ENCODE data around the gene ZNF689. TPM values are rescaled to one million over a fixed set of nuclear protein-coding genes. Genes with fewer than 3 reads are reported as not detected.
A peak's percentile ranks its signal among the peaks of the same experiment; 100 is the strongest.

The ZNF689 gene
- total RNA-seq, 2 experiments from 2014 or later, result 8.7 to 9.9 TPM

- H3K4me3 Mint-ChIP-seq, result no peak overlapping the region
- peaks cover 1% of the 10 kb centered on the region for H3K4me1 Mint-ChIP-seq (ENCODE audit: low read depth)
These were observed 5.3 kb upstream of the ZNF689 start for GRCh38 chr16:30615358-30616091.

DNA sequence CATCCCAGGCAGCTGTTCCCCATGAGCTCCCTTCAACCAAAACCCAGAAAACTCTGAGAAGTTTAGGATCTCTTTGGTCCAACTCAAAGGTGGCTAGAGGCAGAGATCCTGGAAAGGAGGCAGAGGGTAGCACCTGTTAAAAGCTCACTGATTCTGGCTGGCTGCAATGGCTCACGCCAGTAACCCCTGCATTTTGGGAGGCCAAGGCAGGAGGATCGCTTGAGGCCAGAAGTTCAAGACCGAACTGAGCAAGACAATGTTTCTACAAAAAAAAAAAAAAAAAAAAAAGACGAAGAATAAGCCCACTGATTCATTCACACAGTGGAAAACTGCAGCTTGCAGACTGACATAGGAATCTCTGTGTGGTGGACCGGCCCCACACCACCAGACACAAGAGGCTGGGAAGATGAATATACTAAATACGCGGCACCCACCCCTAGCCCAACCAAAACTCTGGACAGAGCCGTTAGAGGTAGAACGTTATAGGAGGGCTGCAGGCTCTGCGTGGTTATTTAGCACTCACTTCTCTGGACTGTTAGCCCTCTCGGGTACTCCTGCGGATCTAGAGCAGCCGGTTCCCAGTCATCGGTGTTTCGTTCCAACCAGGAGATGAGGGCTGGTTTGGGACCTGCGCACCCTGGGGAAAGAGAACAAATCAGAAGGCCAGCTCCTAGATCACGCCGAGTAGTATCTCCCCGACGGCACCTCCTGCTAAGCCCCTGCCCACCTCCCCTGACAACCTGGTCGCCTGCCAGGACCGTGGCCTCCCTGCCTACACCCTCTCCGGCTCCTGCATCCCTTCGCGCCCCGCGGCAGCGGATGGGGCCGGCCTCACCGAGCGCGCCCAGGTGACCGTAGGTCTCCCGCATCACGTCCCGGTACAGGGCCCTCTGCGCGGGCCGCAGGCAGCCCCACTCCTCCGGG is 925 bp downstream of the ZNF689 start:
- POLR2A ChIA-PET, result interaction anchor here (0.6 to 2.2 kb wide), 8 partner anchors 11 to 179 kb away, joined by 3 to 15 read pairs (median 6); partner anchors contain the start of genes DCTPP1, ZNF688 and ZNF747
- Mint-ChIP-seq H3K36me3 (peaks cover 16% of the 10 kb centered on the region), H3K27ac (peak overlapping the region; percentile 94), H3K4me3 (peak overlapping the region; percentile 89), H3K9me3 (no peaks in the 10 kb centered on the region), H3K27me3 (no peaks in the 10 kb centered on the region), H3K4me1 (ENCODE audit: low read depth) (peaks cover 15% of the 10 kb centered on the region)
- peak; percentile 66 for DNase-seq
- intact Hi-C loops (cut with micrococcal nuclease), result no loop called here
- CTCF ChIA-PET, result interaction anchor here (0.6 to 5.1 kb wide), 12 partner anchors 11 to 239 kb away, joined by 3 to 45 read pairs (median 4); partner anchors contain the start of genes DCTPP1, PRR14 and TBC1D10B

More at GRCh38 chr16:30615358-30616091, 5.3 kb upstream of the ZNF689 start:
- CTCF ChIA-PET, result interaction anchor here (0.6 to 4.5 kb wide), 41 partner anchors 9 to 539 kb away, joined by 3 to 34 read pairs (median 4); partner anchors contain the start of genes DCTPP1, ITGAL, PPP4C and PRR14
- Mint-ChIP-seq H3K27ac (no peak overlapping the region), H3K36me3 (no peaks in the 10 kb centered on the region), H3K9me3 (no peaks in the 10 kb centered on the region), H3K27me3 (no peaks in the 10 kb centered on the region)
- intact Hi-C loops (cut with micrococcal nuclease), result no loop called here
- POLR2A ChIA-PET, result interaction anchor here (0.5 to 1.0 kb wide), 2 partner anchors 81 to 108 kb away, joined by 3 read pairs; partner anchors contain the start of gene ZNF747
- peak; percentile 91 for DNase-seq

DNA sequence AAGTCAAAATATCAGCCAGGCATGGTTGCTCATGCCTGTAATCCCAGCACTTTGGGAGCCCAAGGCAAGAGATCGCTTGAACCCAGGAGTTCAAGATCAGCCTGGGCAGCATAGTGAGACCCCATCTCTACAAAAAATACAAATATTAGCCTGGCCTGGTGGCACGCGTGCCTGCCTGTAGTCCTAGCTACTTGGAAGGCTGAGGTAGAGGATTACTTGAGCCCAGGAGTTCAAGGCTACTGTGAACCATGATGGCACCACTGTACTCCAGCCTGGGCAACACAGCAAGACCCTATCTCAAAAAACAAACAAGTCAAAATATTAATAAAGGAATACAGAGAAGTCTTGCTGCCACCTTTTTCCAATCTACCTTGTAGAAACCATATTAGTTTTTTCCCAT is 4.2 kb downstream of the ZNF689 start:
- CTCF ChIA-PET, result interaction anchor here (0.9 to 5.1 kb wide), 3 partner anchors 8 to 11 kb away, joined by 3 to 45 read pairs (median 6); no protein-coding TSS in a partner anchor
- POLR2A ChIA-PET, result interaction anchor here (1.2 kb wide), 1 partner anchor 35 kb away, joined by 4 read pairs; the partner anchor contains the start of gene ZNF688
- H3K4me3 Mint-ChIP-seq, result no peak overlapping the region
- no peak overlapping the region for H3K27ac Mint-ChIP-seq
- peaks cover 15% of the 10 kb centered on the region for H3K4me1 Mint-ChIP-seq (ENCODE audit: low read depth)
- no peaks in the 10 kb centered on the region for H3K9me3 Mint-ChIP-seq
- H3K36me3 Mint-ChIP-seq, result peaks cover 19% of the 10 kb centered on the region
- no peak for DNase-seq
- intact Hi-C loops (cut with micrococcal nuclease), result no loop called here
- no peaks in the 10 kb centered on the region for H3K27me3 Mint-ChIP-seq

DNA sequence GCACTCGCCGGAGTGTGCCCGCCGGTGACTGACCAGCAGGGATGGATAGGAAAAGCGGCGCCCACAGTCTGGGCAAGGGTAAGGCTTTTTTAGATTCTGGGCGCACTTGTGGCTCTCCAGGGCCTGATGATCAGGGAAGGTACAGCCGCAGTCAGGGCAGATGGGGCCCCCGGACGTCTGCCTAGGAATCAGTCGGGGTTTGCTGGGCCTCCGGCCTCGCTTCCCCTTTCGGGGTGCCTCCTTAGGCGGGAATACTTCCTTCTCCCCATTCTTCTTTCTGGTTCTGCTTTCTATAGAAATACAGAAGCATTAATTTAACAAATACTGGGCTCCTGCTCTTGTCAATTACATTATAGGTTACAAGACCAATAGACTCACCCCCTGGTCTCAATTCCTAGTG is 5.0 kb downstream of the ZNF689 start:
- no peaks in the 10 kb centered on the region for H3K9me3 Mint-ChIP-seq
- H3K4me1 Mint-ChIP-seq (ENCODE audit: low read depth), result peaks cover 10% of the 10 kb centered on the region
- no peak overlapping the region for H3K27ac Mint-ChIP-seq
- ChIA-PET POLR2A (interaction anchor here (1.2 kb wide), 1 partner anchor 34 kb away, joined by 4 read pairs; the partner anchor contains the start of gene ZNF688), CTCF (interaction anchor here (0.9 to 1.6 kb wide), 2 partner anchors 10 kb away, joined by 3 to 6 read pairs; no protein-coding TSS in a partner anchor)
- no peaks in the 10 kb centered on the region for H3K27me3 Mint-ChIP-seq
- intact Hi-C loops (cut with micrococcal nuclease), result no loop called here
- no peak overlapping the region for H3K4me3 Mint-ChIP-seq
- peaks cover 19% of the 10 kb centered on the region for H3K36me3 Mint-ChIP-seq
- DNase-seq, result no peak

- DNase-seq, result no peak
- Mint-ChIP-seq H3K27ac (no peak overlapping the region), H3K27me3 (no peaks in the 10 kb centered on the region), H3K9me3 (no peaks in the 10 kb centered on the region), H3K36me3 (peaks cover 19% of the 10 kb centered on the region), H3K4me3 (no peak overlapping the region), H3K4me1 (ENCODE audit: low read depth) (peaks cover 10% of the 10 kb centered on the region)
- ChIA-PET CTCF (interaction anchor here (1.3 to 2.3 kb wide), 2 partner anchors 155 to 175 kb away, joined by 3 to 11 read pairs; partner anchors contain the start of gene DCTPP1), POLR2A (no interaction called here)
- intact Hi-C loops (cut with micrococcal nuclease), result no loop called here
These were observed 5.8 kb downstream of the ZNF689 start for GRCh38 chr16:30604316-30604947.

DNA sequence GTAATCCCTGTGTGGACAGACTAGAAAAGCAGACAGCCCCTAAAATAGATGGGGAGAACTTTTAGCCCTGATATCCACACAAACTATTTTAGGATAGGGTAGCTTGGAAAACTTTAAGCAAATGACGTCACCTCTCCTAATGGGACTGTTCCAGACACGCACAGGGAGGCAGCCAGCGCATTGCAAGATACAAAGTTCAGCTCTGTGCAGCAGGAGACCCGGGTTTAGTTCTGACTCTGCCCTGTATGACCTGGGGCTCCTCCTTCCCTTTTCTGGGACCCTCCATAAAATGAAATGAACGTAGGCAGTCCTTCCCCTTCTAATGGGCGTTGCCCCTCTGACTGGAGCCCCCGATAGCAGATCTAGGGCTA is 6.3 kb downstream of the ZNF689 start:
- H3K9me3 Mint-ChIP-seq, result no peaks in the 10 kb centered on the region
- H3K27ac Mint-ChIP-seq, result no peak overlapping the region
- intact Hi-C loops (cut with micrococcal nuclease), result no loop called here
- ChIA-PET POLR2A (no interaction called here), CTCF (interaction anchor here (1.3 to 2.3 kb wide), 2 partner anchors 155 to 174 kb away, joined by 3 to 11 read pairs; partner anchors contain the start of gene DCTPP1)
- H3K4me1 Mint-ChIP-seq (ENCODE audit: low read depth), result peaks cover 9% of the 10 kb centered on the region
- no peak overlapping the region for H3K4me3 Mint-ChIP-seq
- H3K36me3 Mint-ChIP-seq, result peaks cover 19% of the 10 kb centered on the region
- H3K27me3 Mint-ChIP-seq, result no peaks in the 10 kb centered on the region
- DNase-seq, result no peak

DNA sequence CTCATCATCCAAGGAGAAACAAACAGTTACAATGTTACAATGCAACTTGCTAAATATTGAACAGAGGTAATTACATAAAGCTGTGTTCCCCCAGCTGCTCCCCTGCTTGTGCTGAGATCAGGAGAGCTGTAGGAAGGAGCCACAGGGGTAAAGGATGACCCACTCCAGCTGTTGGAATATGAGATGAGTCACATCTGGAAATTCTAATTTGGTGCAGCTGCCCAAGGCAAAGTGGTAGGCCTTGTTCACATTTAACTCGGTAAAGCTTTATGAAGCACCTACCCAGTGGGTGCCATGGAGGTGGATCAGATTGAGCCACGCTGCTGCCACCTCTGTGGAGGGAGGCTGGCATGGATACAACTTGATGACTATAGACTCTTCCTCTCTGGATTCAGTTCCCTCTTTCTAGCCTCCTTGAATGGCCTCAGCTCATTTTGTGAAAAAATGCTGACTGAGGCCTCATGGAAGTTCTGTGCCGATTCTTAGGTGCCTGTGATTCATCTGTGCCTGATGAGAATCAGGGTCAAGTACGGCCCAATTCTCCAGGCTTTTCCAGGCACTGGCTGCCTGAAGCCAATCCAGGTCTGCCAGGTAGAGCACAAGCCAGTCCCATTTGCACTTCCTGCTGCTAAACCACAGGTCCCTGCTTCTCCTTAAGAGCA is 7.4 kb downstream of the ZNF689 start:
- no peaks in the 10 kb centered on the region for H3K27me3 Mint-ChIP-seq
- H3K36me3 Mint-ChIP-seq, result peaks cover 19% of the 10 kb centered on the region
- no peak for DNase-seq
- POLR2A ChIA-PET, result interaction anchor here (0.8 kb wide), 1 partner anchor 44 kb away, joined by 3 read pairs; no protein-coding TSS in a partner anchor
- H3K9me3 Mint-ChIP-seq, result no peaks in the 10 kb centered on the region
- CTCF ChIA-PET, result interaction anchor here (0.9 to 2.3 kb wide), 6 partner anchors 13 to 173 kb away, joined by 3 to 11 read pairs (median 6); partner anchors contain the start of gene DCTPP1
- H3K4me1 Mint-ChIP-seq (ENCODE audit: low read depth), result peaks cover 8% of the 10 kb centered on the region
- intact Hi-C loops (cut with micrococcal nuclease), result no loop called here
- H3K4me3 Mint-ChIP-seq, result no peak overlapping the region
- H3K27ac Mint-ChIP-seq, result no peak overlapping the region

GRCh38 chr16:30601966-30602365 is 8.2 kb downstream of the ZNF689 start:
- Mint-ChIP-seq H3K4me1 (ENCODE audit: low read depth) (peaks cover 5% of the 10 kb centered on the region), H3K27me3 (no peaks in the 10 kb centered on the region), H3K36me3 (peaks cover 16% of the 10 kb centered on the region), H3K9me3 (no peaks in the 10 kb centered on the region), H3K4me3 (no peak overlapping the region), H3K27ac (no peak overlapping the region)
- intact Hi-C loops (cut with micrococcal nuclease), result no loop called here
- DNase-seq, result no peak
- ChIA-PET CTCF (interaction anchor here (0.9 to 2.3 kb wide), 6 partner anchors 8 to 172 kb away, joined by 3 to 11 read pairs (median 6); partner anchors contain the start of genes DCTPP1 and ZNF689), POLR2A (interaction anchor here (0.8 kb wide), 1 partner anchor 43 kb away, joined by 3 read pairs; no protein-coding TSS in a partner anchor)

DNA sequence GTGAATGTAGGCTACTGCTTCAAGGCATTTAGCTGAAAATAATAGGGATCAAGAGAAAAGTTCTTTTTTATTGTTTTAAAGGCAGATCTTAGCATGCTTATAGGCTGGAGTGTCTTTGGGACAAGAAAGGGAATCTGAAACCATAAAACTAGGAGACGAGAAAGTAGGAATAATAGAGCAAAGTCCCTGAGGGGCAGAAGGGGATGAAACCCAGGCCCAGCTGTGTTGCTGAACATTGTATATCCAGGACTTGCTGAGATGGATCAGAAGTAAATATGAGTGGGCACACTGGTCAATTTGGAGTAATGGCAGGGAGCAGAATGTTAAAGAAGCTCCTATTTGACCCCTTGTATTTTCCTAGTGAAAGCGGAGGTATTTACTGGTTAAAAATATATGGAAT is 9.3 kb downstream of the ZNF689 start:
- H3K27ac Mint-ChIP-seq, result no peak overlapping the region
- H3K27me3 Mint-ChIP-seq, result no peaks in the 10 kb centered on the region
- DNase-seq, result no peak
- H3K4me3 Mint-ChIP-seq, result no peak overlapping the region
- intact Hi-C loops (cut with micrococcal nuclease), result no loop called here
- H3K36me3 Mint-ChIP-seq, result peaks cover 12% of the 10 kb centered on the region
- ChIA-PET POLR2A (no interaction called here), CTCF (interaction anchor here (1.3 to 5.1 kb wide), 6 partner anchors 9 to 171 kb away, joined by 3 to 52 read pairs (median 28); partner anchors contain the start of genes DCTPP1, ZNF689, ZNF747 and ZNF764)
- H3K9me3 Mint-ChIP-seq, result no peaks in the 10 kb centered on the region
- peaks cover 5% of the 10 kb centered on the region for H3K4me1 Mint-ChIP-seq (ENCODE audit: low read depth)

DNA sequence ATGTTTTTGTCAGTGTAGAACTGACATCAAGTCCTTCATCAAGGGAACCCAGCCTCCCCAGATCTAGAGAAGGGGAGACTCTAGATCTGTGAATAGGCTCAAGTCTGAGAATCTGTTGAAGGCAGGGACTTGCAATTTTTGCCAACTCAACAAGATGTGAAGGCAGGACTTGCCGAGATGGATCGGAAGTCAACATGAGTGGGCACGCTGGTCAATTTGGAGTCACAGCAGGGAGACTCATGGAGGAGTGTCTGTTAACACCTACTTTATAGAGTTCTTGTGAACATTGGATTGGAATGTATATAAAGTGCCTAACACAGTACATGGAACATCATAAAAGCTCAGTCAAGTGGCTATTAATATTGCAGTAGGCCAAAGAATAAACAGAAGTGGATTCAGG is 10.0 kb downstream of the ZNF689 start:
- Mint-ChIP-seq H3K27ac (no peak overlapping the region), H3K4me3 (no peak overlapping the region), H3K36me3 (peaks cover 10% of the 10 kb centered on the region), H3K9me3 (no peaks in the 10 kb centered on the region), H3K27me3 (no peaks in the 10 kb centered on the region), H3K4me1 (ENCODE audit: low read depth) (peaks cover 5% of the 10 kb centered on the region)
- intact Hi-C loops (cut with micrococcal nuclease), result no loop called here
- POLR2A ChIA-PET, result interaction anchor here (0.6 kb wide), 1 partner anchor 60 kb away, joined by 3 read pairs; no protein-coding TSS in a partner anchor
- CTCF ChIA-PET, result interaction anchor here (1.4 to 5.1 kb wide), 5 partner anchors 11 to 171 kb away, joined by 3 to 52 read pairs (median 33); partner anchors contain the start of genes DCTPP1, ZNF747 and ZNF764
- no peak for DNase-seq
